GM18870 (cell line): ENCODE measurements around the gene WNT5B.

Experiments used
- ATAC-seq: cut with Tn5 transposase; IDR thresholded peaks from one replicate; pipeline ENCODE4 v1.9.1; 2021; ENCODE audit warnings: moderate library complexity; ENCODE audit not compliant: unreplicated experiment

Gene WNT5B

GRCh38 chr12:1628666-1629337 is at the start of gene WNT5B:
WNT5B (plus strand) TSS chr12:1629231; CDS start chr12:1631355, 2,124 bp downstream.
- ATAC-seq = no peak

GRCh38 chr12:1579651-1580435 is 49.2 kb upstream of the WNT5B start:
- ATAC-seq = no peak

GRCh38 chr12:1580526-1580925 is 48.5 kb upstream of the WNT5B start:
- ATAC-seq = no peak

- no peak for ATAC-seq
Observed at GRCh38 chr12:1581973-1582708, 46.9 kb upstream of the WNT5B start.

GRCh38 chr12:1582709-1583050 is 46.4 kb upstream of the WNT5B start:
- ATAC-seq = no peak

GRCh38 chr12:1583421-1584078 is 45.5 kb upstream of the WNT5B start:
- ATAC-seq = no peak

- ATAC-seq = no peak
Observed at GRCh38 chr12:1584326-1584725, 44.7 kb upstream of the WNT5B start.

GRCh38 chr12:1587927-1588574 is 41.0 kb upstream of the WNT5B start:
- ATAC-seq = no peak

GRCh38 chr12:1588575-1588947 is 40.5 kb upstream of the WNT5B start:
- ATAC-seq = no peak

- ATAC-seq = no peak
Observed at GRCh38 chr12:1590221-1590979, 38.6 kb upstream of the WNT5B start.

GRCh38 chr12:1591034-1591433 is 38.0 kb upstream of the WNT5B start:
- ATAC-seq = no peak

- no peak for ATAC-seq
Observed at GRCh38 chr12:1591543-1591942, 37.5 kb upstream of the WNT5B start.

GRCh38 chr12:1592444-1593173 is 36.4 kb upstream of the WNT5B start:
- ATAC-seq = no peak

GRCh38 chr12:1593174-1594005 is 35.6 kb upstream of the WNT5B start:
- ATAC-seq = no peak

GRCh38 chr12:1594006-1594260 is 35.1 kb upstream of the WNT5B start:
- peak; percentile 29 for ATAC-seq

- ATAC-seq = peak; percentile 33
Observed at GRCh38 chr12:1594261-1595025, 34.6 kb upstream of the WNT5B start, which contains the start of gene FBXL14. FBXL14 (minus strand) TSS chr12:1594581; CDS start chr12:1594066, 515 bp downstream.

- ATAC-seq = no peak
Observed at GRCh38 chr12:1595026-1595561, 33.9 kb upstream of the WNT5B start.
